Measurements from ENCODE around the gene PTH2.
A peak's percentile ranks its signal among the peaks of the same experiment; 100 is the strongest.
"Not testable (repeated sequence)": the region's sequence is repeated elsewhere in the genome, so short reads cannot be mapped to it uniquely, and the experiment has no call there.

Gene PTH2

GRCh38 chr19:49423071-49423984 lies at the start of gene PTH2:
Gene PTH2 (minus strand): TSS chr19:49423441. CDS start chr19:49423339, 102 bp downstream.
- no peak for DNase-seq

- no peak for DNase-seq
Measured at GRCh38 chr19:49472936-49473335, 49.7 kb upstream of the PTH2 start.

GRCh38 chr19:49470615-49470978 lies 47.4 kb upstream of the PTH2 start:
- DNase-seq, result no peak

GRCh38 chr19:49469828-49470614 lies 46.8 kb upstream of the PTH2 start:
- DNase-seq, result no peak

GRCh38 chr19:49468746-49469447 lies 45.7 kb upstream of the PTH2 start:
- DNase-seq, result no peak

GRCh38 chr19:49468199-49468598 lies 45.0 kb upstream of the PTH2 start:
- DNase-seq, result no peak

- DNase-seq, result no peak
Measured at GRCh38 chr19:49465371-49465770, 42.1 kb upstream of the PTH2 start.

- no peak for DNase-seq
Measured at GRCh38 chr19:49463960-49464740, 40.9 kb upstream of the PTH2 start.

- no peak for DNase-seq
Measured at GRCh38 chr19:49462492-49462891, 39.3 kb upstream of the PTH2 start.

GRCh38 chr19:49461656-49462055 lies 38.4 kb upstream of the PTH2 start:
- no peak for DNase-seq

- not testable (repeated sequence) for DNase-seq
Measured at GRCh38 chr19:49461130-49461529, 37.9 kb upstream of the PTH2 start.

GRCh38 chr19:49459388-49459787 lies 36.1 kb upstream of the PTH2 start:
- DNase-seq, result no peak

- DNase-seq, result no peak
Measured at GRCh38 chr19:49458567-49458903, 35.3 kb upstream of the PTH2 start.

- no peak for DNase-seq
Measured at GRCh38 chr19:49456326-49456725, 33.1 kb upstream of the PTH2 start.

- no peak for DNase-seq
Measured at GRCh38 chr19:49455773-49456172, 32.5 kb upstream of the PTH2 start.

- DNase-seq, result no peak
Measured at GRCh38 chr19:49453757-49454240, 30.6 kb upstream of the PTH2 start.

- DNase-seq, result peak; percentile 96
Measured at GRCh38 chr19:49453013-49453756, 29.9 kb upstream of the PTH2 start, which contains the start of gene ALDH16A1. Gene ALDH16A1 (plus strand): TSS chr19:49453225. CDS start chr19:49453332, 107 bp downstream.

- peak; percentile 98 for DNase-seq
Measured at GRCh38 chr19:49451430-49452181, 28.4 kb upstream of the PTH2 start, which contains the start of gene PIH1D1. Gene PIH1D1 (minus strand): TSS chr19:49451814. CDS start chr19:49451574, 240 bp downstream.

GRCh38 chr19:49450405-49450804 lies 27.2 kb upstream of the PTH2 start:
- no peak for DNase-seq

- DNase-seq, result no peak
Measured at GRCh38 chr19:49448432-49448786, 25.2 kb upstream of the PTH2 start.
